ENCODE data around the gene CADPS2. TPM values are rescaled to one million over a fixed set of nuclear protein-coding genes. Genes with fewer than 3 reads are reported as not detected.

CADPS2 gene
- total and polyA plus RNA-seq, 8 donors = 34.2 to 83.4 (median 64.6) TPM

DNA sequence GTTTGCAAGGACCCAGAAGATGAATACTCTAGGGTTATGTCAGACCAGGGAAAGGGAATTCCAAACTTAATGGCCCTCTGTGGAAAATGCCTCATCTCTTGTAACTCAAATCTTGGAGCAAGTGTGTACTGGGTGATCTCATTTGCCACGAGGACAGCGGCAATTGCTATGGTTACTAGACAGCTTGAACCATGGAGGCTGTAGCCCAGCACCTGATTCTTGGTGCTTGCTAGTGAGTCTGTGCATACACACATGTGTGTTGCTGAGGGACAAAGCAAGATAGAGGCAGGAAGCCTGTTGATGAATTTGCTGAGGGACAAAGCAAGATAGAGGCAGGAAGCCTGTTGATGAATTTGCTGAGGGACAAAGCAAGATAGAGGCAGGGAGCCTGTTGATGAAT, 523.1 kb downstream of the CADPS2 start:
- intact Hi-C loops (cut with DNase I) = no loop called here
- Histone ChIP-seq H3K9me3 (no peaks in the 10 kb centered on the region), H3K27me3 (no peaks in the 10 kb centered on the region), H3K4me1 (no peaks in the 10 kb centered on the region), H3K36me3 (no peaks in the 10 kb centered on the region), H3K27ac (no peak overlapping the region), H3K4me3 (no peak overlapping the region)
- ATAC-seq (no peak), DNase-seq (no peak)
- TF ChIP-seq, protein P1, sequence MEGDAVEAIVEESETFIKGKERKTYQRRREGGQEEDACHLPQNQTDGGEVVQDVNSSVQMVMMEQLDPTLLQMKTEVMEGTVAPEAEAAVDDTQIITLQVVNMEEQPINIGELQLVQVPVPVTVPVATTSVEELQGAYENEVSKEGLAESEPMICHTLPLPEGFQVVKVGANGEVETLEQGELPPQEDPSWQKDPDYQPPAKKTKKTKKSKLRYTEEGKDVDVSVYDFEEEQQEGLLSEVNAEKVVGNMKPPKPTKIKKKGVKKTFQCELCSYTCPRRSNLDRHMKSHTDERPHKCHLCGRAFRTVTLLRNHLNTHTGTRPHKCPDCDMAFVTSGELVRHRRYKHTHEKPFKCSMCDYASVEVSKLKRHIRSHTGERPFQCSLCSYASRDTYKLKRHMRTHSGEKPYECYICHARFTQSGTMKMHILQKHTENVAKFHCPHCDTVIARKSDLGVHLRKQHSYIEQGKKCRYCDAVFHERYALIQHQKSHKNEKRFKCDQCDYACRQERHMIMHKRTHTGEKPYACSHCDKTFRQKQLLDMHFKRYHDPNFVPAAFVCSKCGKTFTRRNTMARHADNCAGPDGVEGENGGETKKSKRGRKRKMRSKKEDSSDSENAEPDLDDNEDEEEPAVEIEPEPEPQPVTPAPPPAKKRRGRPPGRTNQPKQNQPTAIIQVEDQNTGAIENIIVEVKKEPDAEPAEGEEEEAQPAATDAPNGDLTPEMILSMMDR (IDR thresholded peaks at IDR 0.05) = no peak

DNA sequence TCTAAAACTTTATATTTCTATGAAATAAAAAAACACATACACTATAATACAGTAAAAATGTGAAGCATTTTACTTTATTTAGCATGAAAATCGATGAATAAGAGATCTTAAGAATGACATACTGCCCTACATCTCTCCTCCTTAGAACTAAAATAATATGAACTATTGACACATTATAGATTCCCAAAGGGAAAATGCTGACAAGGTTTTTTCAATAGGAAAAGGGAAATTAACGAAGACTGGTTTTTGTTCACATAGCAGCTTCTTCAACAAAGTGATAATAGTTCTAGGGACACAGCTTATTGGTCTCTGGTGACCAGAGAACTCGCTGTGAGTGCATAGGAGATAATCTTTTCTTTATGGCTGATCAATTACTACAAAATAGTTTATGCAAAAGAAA, 523.8 kb downstream of the CADPS2 start:
- H3K36me3 ChIP-seq = no peaks in the 10 kb centered on the region
- no peak overlapping the region for H3K27ac ChIP-seq
- no peaks in the 10 kb centered on the region for H3K27me3 ChIP-seq
- ATAC-seq = no peak
- intact Hi-C loops (cut with DNase I) = no loop called here
- no peaks in the 10 kb centered on the region for H3K9me3 ChIP-seq
- no peak for DNase-seq
- TF ChIP-seq, protein P1 (IDR thresholded peaks at IDR 0.05) = no peak
- no peak overlapping the region for H3K4me3 ChIP-seq
- no peaks in the 10 kb centered on the region for H3K4me1 ChIP-seq

DNA sequence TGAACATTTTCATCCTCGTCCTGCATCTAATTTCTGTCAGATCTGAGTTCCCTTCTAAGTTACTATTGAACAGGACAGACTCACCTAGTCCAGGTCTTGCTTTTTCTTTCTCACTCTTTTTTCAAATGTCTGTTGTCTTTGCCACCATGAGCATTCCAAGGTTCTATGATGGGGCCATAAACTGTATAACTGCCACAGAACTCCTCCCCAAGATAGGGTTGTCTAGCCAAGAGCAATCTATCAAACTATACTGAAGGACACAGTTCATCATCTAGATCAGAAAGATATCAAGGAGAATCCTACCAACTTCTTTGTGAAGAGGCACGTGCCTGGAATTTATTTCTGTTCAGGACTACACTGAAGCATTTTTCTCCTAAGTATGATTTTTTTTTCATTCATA, 531.6 kb downstream of the CADPS2 start:
- TF ChIP-seq, protein P1 (IDR thresholded peaks at IDR 0.05) = no peak
- H3K4me1 ChIP-seq = no peaks in the 10 kb centered on the region
- ATAC-seq (no peak), DNase-seq (no peak)
- intact Hi-C loops (cut with DNase I) = no loop called here
- no peak overlapping the region for H3K4me3 ChIP-seq
- no peak overlapping the region for H3K27ac ChIP-seq
- no peaks in the 10 kb centered on the region for H3K36me3 ChIP-seq
- no peaks in the 10 kb centered on the region for H3K9me3 ChIP-seq
- H3K27me3 ChIP-seq = no peaks in the 10 kb centered on the region

DNA sequence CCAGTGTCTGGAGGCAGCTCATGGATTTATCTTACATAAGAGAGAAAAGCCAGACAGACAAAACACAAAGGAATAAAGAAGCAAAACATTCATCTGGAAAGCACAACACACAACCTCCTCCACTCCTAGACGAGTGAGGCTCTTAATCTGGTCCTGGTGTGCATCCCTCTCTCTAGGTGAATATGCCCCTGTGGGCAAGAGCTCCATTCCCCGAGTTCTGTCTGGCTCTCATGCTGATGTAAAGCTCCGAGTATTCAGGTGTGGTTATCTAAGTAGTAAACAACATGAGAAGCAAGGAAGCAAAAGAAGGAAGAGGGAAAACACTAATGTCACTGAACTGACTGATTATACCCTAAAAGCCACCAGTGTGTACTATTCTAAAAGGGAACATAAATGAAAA, 533.8 kb downstream of the CADPS2 start:
- ATAC-seq (no peak), DNase-seq (no peak)
- Histone ChIP-seq H3K4me3 (no peak overlapping the region), H3K36me3 (no peaks in the 10 kb centered on the region), H3K27ac (no peak overlapping the region), H3K9me3 (no peaks in the 10 kb centered on the region), H3K4me1 (no peaks in the 10 kb centered on the region), H3K27me3 (no peaks in the 10 kb centered on the region)
- TF ChIP-seq, protein P1 (IDR thresholded peaks at IDR 0.05) = no peak
- intact Hi-C loops (cut with DNase I) = no loop called here

DNA sequence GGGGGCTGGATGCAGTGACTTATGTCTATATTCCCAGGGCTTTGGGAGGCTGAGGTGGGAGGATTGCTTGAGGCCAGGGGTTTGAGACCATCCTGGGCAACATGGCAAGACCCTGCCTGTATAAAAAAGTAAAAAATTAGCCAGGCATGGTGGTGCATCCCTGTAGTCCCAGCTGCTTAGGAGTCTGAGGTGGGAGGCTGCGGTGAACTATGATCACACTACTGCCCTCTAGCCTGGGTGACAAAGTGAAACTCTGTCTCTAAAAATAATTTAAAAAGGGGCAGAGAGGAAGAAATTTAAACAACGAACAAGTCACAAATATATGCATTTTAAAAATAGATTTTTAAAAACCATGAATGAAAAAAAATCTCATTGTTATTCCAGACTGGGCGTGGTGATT, 535.6 kb downstream of the CADPS2 start:
- intact Hi-C loops (cut with DNase I) = no loop called here
- ATAC-seq (no peak), DNase-seq (no peak)
- Histone ChIP-seq H3K27me3 (no peaks in the 10 kb centered on the region), H3K4me3 (no peak overlapping the region), H3K27ac (no peak overlapping the region), H3K4me1 (no peaks in the 10 kb centered on the region), H3K9me3 (no peaks in the 10 kb centered on the region), H3K36me3 (no peaks in the 10 kb centered on the region)
- TF ChIP-seq, protein P1 (IDR thresholded peaks at IDR 0.05) = no peak
